Muscle layer of duodenum (tissue), 2 donors: Measurements from ENCODE around the gene PGAP6.
"Not testable (repeated sequence)": the region's sequence is repeated elsewhere in the genome, so short reads cannot be mapped to it uniquely, and the experiment has no call there.

ENCODE experiments used
- H3K27ac ChIP-seq: one replicate; pipeline ENCODE4 v1.7.0; 2013; ENCODE audit warnings: mild to moderate bottlenecking, low read length
- H3K27me3 ChIP-seq: one replicate; pipeline ENCODE4 v1.7.0; 2013; ENCODE audit warnings: low read depth, mild to moderate bottlenecking, control low read depth, low read length
- H3K36me3 ChIP-seq, 2 donors: one replicate each; pipeline ENCODE4 v1.7.0; 2013; ENCODE audit warnings: low read length in 2 of 2, control low read depth in 1 of 2, mild to moderate bottlenecking in 1 of 2; ENCODE audit not compliant: insufficient read depth in 2 of 2, control insufficient read depth in 1 of 2
- H3K4me1 ChIP-seq, 2 donors: one replicate each; pipeline ENCODE4 v1.7.0; 2013; ENCODE audit warnings: low read length in 2 of 2, mild to moderate bottlenecking in 2 of 2, control low read depth in 1 of 2, moderate library complexity in 1 of 2; ENCODE audit not compliant: insufficient read depth in 2 of 2, control insufficient read depth in 1 of 2
- H3K4me3 ChIP-seq, 2 donors: one replicate each; pipeline ENCODE4 v1.7.0; 2013; ENCODE audit warnings: low read length in 2 of 2, low read depth in 1 of 2, mild to moderate bottlenecking in 1 of 2
- H3K9me3 ChIP-seq, 2 donors: one replicate each; pipeline ENCODE4 v1.7.0; 2013; ENCODE audit warnings: low read length in 2 of 2, control low read depth in 1 of 2, mild to moderate bottlenecking in 1 of 2; ENCODE audit not compliant: control insufficient read depth in 1 of 2
- donor health status: healthy.

The PGAP6 gene

DNA sequence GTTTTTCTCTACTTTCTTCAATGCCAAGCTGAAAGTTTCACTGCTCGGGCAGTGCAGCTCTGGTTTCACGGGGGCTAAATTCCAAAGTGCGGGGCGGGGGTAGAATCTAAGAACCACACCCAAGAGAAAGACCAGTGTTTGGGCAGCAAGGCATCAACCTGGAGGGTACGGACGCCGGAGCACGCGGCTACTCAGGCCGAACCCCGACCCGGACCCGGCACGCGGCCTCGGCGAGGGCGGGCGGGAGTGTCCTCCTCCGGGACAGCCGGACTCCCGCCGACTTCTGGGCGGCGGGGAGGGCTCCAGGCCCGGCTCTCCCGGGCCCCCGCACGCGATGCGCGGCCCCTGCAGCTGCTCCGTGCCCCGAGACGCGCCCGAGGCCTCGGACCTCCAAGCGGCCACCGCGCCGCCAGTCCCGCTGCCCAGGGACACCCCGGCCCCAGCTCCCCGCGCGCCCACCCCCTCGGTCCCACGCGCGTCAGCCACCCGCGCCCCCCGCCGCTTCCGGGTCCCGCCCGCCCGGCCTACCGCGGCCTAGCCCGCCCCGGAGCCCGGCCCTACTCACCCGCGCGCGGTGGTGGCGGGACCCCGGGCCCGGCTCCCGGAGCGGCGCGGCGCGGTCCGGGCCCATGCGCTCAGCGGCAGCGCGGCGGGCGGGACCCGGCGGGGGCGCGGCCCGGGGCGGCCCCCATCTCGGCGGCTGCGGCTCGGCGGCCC, 29.8 kb downstream of the PGAP6 start:
- H3K27me3 ChIP-seq = no peaks in the 10 kb centered on the region
- H3K36me3 ChIP-seq = peaks cover 0 to 4% of the 10 kb centered on the region in 2 donors
- H3K27ac ChIP-seq = no peak overlapping the region
- H3K9me3 ChIP-seq = no peaks in the 10 kb centered on the region
- peak overlapping the region; percentile 39 to 68 for H3K4me3 ChIP-seq
- H3K4me1 ChIP-seq = peaks cover 0 to 5% of the 10 kb centered on the region in 2 donors

DNA sequence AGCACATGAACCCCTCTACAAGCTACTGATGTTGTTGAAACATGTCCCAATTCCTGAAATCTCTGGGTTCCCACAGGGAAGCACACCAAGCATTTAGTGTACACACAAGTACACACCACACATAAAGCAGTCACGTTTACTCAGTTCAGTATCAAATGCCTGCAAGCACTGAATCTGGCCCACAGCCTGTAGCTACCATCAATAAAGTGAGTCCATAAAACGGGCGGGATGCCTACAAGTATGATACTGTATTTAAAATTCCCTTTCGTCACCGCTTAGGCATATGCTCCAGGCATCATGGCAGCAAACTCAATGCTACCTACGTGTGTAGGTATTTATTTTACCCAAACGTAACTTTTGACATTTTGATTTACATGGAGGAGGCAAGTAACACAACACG, 31.6 kb downstream of the PGAP6 start:
- H3K27me3 ChIP-seq = no peaks in the 10 kb centered on the region
- H3K4me1 ChIP-seq = peaks cover 0 to 5% of the 10 kb centered on the region in 2 donors
- H3K36me3 ChIP-seq = peaks cover 11 to 14% of the 10 kb centered on the region in 2 donors
- no peak overlapping the region for H3K27ac ChIP-seq
- H3K4me3 ChIP-seq = no peak overlapping the region
- H3K9me3 ChIP-seq = no peaks in the 10 kb centered on the region

DNA sequence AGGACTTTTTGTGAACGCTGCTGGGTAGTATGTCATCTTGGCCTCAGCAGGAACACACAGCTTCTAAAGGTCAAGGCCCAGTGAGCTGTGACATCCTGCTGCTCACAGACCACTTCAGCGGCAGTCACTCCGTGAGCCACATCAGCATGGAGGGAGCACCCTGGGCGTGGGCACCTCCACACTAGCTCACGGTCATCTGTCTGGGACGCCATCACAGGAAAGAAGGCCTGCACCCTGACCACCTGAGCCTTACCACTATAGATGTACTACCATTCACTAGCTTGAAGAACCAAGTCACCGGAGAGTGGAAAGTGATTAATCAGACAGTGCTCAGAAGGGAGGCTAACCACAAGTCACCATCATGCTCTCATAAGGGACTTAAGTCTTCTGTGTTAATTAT, 32.6 kb downstream of the PGAP6 start:
- Histone ChIP-seq H3K27me3 (no peaks in the 10 kb centered on the region), H3K36me3 (peaks cover 15 to 21% of the 10 kb centered on the region in 2 donors), H3K4me3 (no peak overlapping the region), H3K27ac (no peak overlapping the region), H3K9me3 (no peaks in the 10 kb centered on the region), H3K4me1 (peaks cover 0 to 5% of the 10 kb centered on the region in 2 donors)

DNA sequence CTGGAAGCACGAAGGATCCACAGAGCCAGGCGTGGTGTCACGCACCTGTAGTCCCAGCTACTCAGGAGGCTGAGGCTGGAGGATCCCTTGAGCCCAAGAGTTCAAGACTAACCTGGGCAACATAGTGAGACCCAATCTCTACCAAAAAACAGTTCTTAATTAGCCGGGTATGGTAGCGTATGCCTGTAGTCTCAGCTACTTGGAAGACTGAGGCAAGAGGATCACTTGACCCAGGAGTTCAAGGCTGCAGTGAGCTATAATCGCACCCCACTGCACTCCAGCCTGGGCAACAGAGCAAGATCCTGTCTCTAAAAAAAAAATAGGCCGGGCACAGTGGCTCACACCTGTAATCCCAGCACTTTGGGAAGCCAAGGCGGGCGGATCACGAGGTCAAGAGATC, 33.3 kb downstream of the PGAP6 start:
- H3K27me3 ChIP-seq, H3K9me3 ChIP-seq, H3K4me1 ChIP-seq, H3K27ac ChIP-seq, H3K4me3 ChIP-seq: not testable (repeated sequence)
- peaks cover 15 to 21% of the 10 kb centered on the region in 2 donors for H3K36me3 ChIP-seq

DNA sequence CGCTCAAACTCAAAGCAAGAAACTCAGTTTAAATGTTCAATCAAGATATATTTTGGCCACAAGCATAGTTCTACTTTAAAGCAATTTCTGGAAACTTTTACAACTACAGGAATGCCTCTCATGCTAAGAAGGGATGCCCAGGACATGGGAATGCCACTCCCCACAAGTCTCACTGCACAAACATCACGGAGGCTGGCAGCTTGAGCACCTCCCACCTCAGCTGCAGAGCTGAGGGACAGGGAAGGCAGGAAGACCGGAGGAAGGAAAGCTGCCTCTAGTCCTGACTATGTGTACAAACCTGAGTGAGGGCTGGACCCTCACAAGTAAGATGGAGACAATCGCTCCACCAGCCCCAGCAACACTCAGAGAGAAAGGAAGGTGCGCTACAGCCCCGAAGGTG, 34.6 kb downstream of the PGAP6 start:
- H3K27me3 ChIP-seq = no peaks in the 10 kb centered on the region
- no peaks in the 10 kb centered on the region for H3K4me1 ChIP-seq
- H3K9me3 ChIP-seq = no peaks in the 10 kb centered on the region
- peaks cover 15 to 21% of the 10 kb centered on the region in 2 donors for H3K36me3 ChIP-seq
- H3K27ac ChIP-seq = no peak overlapping the region
- no peak overlapping the region for H3K4me3 ChIP-seq

DNA sequence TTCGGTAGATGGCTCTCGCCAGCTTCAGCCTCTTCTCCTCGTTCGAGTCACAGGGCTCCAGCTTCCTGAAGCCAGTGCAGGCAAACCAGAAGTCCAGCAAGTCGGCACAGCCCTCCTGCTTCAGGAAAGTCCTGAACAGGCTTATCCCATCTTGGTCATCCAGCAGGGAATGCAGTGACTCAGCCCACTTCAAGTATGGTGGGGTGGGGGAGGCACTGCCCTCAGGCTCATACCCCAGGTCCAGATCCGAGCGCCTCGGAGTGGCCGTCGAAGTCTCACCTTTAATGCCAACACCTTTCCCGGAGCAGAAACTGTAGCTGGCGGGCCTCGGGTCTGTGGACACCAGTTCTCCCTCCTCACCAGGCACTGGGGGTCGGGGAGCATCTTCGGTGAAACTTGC, 35.2 kb downstream of the PGAP6 start:
- Histone ChIP-seq H3K4me3 (no peak overlapping the region), H3K27me3 (no peaks in the 10 kb centered on the region), H3K4me1 (no peaks in the 10 kb centered on the region), H3K9me3 (no peaks in the 10 kb centered on the region), H3K36me3 (peaks cover 15 to 21% of the 10 kb centered on the region in 2 donors), H3K27ac (no peak overlapping the region)

DNA sequence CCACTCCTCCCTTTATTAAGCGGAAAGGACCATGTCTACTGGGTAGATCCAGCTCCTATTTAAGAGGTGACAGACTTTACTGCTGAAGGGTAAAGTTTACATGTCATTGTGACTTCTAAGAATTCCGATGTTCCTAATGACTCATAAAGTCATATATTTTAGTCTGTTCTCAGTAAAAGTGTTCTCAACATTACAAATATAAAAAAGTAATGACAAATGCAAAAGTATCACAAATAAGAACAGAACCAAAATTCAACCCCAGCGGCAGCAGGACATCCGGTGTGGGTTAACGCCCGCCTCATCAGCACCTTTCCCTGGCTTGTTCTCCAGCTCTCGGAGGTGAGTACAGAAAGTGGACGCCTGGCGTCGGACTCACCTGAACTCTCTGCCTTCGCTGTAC, 36.0 kb downstream of the PGAP6 start:
- H3K27ac ChIP-seq = no peak overlapping the region
- peaks cover 15 to 21% of the 10 kb centered on the region in 2 donors for H3K36me3 ChIP-seq
- H3K4me1 ChIP-seq = no peaks in the 10 kb centered on the region
- no peak overlapping the region for H3K4me3 ChIP-seq
- no peaks in the 10 kb centered on the region for H3K27me3 ChIP-seq
- no peaks in the 10 kb centered on the region for H3K9me3 ChIP-seq

DNA sequence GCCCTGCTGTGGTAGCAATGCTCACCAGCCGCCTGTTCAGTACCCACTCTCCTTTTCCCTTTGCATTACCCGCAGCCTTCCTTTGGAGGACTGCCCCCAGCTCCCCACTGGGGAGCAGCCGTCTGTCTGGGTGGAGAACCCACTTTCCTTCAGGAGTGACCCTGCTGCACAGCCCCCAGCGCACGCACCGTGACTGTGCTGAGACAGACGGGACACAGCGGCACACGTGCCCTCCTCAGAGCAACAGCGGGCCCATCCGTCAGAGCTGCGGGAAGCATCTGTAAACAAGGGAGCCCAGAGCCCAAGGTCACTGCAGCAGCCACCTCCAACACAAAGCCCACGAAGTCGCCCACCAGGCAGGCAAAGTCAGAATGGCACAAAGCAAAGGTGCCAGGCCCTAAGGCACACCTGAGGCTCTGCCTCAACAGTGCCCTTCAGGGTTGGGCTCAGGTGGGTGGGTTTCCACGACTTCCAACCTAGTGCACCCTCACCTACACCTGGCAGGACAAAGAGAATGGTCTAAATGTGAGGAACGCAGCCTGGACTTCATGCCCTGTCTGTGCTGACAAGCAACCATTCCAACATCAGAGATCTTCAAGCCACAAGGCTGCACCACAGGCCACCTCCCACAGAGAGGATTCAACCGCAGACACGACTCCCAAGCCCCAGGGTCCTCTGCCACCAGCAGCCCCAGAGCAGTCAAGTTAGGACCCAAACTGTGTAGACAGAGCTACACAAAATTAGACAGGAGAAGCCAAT, 39.1 kb downstream of the PGAP6 start:
- peaks cover 0 to 5% of the 10 kb centered on the region in 2 donors for H3K4me1 ChIP-seq
- no peaks in the 10 kb centered on the region for H3K27me3 ChIP-seq
- H3K36me3 ChIP-seq = peaks cover 15 to 18% of the 10 kb centered on the region in 2 donors
- no peak overlapping the region for H3K4me3 ChIP-seq
- H3K9me3 ChIP-seq = no peaks in the 10 kb centered on the region
- H3K27ac ChIP-seq = no peak overlapping the region

DNA sequence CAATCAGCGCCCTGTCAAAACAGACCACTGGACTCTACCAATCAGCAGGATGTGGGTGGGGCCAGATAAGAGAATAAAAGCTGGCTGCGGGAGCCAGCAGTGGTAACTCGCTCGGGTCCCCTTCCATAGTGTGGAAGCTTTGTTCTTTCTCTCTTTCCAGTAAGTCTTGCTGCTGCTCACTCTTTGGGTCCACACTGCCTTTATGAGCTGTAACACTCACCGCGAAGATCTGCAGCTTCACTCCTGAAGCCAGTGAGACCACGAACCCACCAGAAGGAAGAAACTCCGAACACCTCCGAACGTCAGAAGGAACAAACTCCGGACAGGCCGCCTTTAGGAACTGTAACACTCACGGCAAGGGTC, 39.8 kb downstream of the PGAP6 start:
- H3K27me3 ChIP-seq, H3K4me3 ChIP-seq, H3K9me3 ChIP-seq, H3K27ac ChIP-seq, H3K4me1 ChIP-seq: not testable (repeated sequence)
- peaks cover 15 to 16% of the 10 kb centered on the region in 2 donors for H3K36me3 ChIP-seq

DNA sequence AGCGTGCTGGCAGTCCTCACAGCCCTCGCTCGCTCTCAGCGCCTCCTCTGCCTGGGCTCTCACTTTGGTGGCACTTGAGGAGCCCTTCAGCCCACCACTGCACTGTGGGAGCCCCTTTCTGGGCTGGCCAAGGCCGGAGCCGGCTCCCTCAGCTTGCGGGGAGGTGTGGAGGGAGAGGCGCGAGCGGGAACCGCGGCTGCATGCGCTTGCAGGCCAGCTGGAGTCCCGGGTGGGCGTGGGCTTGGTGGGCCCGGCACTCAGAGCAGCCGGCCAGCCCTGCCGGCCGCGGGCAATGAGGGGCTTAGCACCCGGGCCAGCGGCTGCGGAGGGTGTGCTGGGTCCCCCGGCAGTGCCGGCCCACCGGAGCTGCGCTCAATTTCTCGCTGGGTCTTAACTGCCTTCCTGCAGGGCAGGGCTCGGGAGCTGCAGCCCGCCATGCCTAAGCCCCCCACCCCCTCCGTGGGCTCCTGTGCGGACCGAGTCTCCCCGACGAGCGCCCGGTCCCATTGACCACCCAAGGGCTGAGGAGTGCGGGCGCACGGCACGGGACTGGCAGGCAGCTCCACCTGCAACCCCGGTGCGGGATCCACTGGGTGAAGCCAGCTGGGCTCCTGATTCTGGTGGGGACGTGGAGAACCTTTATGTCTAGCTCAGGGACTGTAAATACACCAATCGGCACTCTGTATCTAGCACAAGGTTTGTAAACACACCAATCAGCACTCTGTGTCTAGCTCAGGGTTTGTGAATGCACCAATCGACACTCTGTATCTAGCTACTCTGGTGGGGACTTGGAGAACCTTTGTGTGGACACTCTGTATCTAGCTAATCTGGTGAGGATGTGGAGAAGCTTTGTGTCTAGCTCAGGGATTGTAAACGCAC, 40.4 kb downstream of the PGAP6 start:
- H3K4me1 ChIP-seq, H3K27me3 ChIP-seq, H3K9me3 ChIP-seq, H3K4me3 ChIP-seq, H3K27ac ChIP-seq: not testable (repeated sequence)
- H3K36me3 ChIP-seq = peaks cover 11 to 13% of the 10 kb centered on the region in 2 donors
